Stimulated activated CD8-positive, alpha-beta memory T cell treated with anti-CD3 and anti-CD28 coated beads, Interleukin-7, amount 100 ng/mL, for 1 hour (primary cell): Measurements from ENCODE around the gene LRCOL1.

ENCODE experiments used
- DNase-seq, 2 donors: peaks; one replicate each; pipeline ENCODE4 v3.0.0-alpha.2; 2020; ENCODE audit warnings: low read depth in 2 of 2

LRCOL1 gene

DNA sequence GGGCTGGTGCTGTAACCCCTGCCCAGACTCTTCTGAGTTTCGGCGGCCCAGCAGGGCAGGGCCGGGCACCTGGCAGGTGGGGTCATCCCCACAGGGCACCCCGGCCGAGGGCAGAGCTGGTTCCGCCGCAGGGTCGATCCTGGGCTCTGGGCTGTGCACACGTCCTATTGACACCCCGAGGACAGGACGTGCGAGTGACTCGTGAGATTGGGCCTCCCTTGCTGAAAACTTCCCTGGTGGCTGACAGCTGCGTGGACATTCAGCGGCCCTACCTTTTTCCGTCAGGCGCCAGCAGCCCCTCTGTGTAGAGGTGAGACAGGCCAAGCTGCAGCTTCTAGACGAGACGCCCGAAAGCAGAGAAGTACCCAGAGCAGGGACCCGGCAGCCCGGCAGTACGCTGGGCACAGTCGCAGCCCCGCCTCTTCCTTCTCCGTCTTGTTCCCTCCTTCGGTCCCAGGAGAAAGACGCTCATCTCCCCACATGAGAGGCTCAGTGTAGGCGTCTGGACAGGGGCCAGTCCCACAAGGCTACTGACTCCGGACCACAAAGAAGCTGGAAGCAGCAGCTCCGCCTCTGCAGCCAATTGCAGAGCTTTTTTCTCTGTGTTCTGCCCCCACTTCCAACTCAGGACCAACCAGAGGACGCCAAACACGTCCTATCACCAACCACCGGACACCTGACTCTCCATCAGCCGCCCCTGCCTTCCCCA lies at the start of gene LRCOL1:
Gene LRCOL1 (minus strand): TSS at position 532 of the 709 bp plus-strand sequence. CDS start 4,331 bp downstream, outside the sequence.
- no peak for DNase-seq

DNA sequence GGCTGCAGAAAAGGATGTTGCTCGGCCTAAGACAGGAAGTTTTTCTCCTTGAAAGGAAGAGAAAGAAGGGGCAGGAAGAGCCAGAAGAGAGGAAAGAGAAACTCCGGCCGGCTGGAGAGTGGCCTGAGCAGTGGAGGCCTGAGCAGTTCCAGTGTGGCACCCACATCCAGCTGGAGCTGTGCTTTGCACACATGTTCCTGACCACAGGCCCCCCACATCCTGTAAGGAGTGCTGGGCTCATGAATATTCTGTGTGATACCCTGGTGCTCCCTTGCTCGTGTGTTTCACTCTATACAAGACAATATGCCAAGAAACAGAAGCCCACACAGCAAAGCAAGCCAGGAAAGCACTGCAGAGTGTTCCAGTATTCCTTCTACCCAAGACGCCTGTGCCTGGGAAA lies 49.7 kb upstream of the LRCOL1 start:
- no peak for DNase-seq

- DNase-seq, result no peak
These were observed 48.8 kb upstream of the LRCOL1 start for GRCh38 chr12:132659146-132659545.

- no peak for DNase-seq
These were observed 47.9 kb upstream of the LRCOL1 start for GRCh38 chr12:132658149-132658894.

DNA sequence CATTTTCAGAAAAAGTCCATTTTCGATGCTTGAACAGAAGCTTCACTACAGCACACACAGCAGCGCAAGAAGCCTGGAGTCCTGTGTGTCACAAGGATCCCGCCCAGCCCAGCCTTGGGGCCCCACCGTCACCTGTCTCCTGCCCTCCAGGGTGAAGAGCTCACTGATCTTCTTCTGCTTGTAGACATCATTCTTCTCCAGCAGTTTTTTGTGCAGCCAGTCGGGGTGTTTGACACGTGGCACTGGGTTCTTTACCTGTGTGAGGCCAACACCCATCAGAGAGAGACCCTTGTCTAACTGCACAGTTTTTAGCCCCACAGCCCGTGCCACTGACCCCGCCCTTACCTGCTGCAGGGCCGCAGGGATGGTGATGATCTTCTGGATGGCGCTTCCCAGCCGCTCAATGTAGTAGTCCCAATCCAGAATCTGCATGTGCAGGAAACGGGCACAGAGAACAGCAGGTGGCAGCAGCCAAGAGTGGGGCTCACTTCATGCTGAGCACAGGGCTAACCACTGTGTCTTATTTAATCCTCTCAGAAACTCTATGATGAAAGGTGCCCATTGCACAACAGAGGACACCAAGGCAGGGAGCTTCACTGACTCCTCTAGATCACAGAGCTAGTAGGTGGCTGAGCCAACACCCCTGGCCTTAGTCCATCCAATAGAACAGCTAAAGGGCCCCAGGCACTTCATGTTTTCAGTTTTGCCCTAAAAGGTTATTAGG lies 46.8 kb upstream of the LRCOL1 start:
- no peak for DNase-seq

DNA sequence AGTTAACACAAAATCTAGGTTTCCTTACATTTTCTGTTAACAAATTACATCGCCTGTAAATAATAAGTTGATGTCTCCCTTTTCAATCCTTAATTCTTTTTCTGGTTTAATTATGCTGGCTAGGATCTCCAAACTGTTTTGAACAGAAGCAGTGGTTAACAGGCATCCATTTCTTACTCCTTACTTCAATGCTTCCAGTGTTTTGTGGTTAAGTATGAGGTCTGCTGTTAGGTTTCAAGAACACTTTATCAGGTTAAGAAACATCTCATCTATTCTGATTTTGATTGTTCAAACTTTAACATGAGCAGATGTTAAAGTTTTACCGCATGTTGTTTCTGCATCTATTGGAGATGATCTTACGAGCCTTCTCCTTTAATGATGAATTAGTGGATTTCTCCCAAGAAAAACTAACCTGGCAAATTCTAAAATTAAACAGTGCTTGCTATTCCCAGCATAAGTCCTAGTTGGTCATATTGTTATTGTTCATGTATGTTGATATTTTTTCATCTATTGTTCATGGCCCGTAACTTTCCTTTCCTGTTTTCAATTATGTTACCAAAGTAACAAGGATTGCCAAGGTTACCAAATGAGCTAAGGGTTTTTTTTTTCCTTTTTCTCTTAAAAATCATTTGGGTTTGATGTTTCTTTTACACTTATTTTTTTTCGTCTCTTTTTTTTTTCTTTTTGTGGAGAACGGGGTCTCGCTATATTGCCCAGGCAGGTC lies 43.3 kb upstream of the LRCOL1 start:
- no peak for DNase-seq

DNA sequence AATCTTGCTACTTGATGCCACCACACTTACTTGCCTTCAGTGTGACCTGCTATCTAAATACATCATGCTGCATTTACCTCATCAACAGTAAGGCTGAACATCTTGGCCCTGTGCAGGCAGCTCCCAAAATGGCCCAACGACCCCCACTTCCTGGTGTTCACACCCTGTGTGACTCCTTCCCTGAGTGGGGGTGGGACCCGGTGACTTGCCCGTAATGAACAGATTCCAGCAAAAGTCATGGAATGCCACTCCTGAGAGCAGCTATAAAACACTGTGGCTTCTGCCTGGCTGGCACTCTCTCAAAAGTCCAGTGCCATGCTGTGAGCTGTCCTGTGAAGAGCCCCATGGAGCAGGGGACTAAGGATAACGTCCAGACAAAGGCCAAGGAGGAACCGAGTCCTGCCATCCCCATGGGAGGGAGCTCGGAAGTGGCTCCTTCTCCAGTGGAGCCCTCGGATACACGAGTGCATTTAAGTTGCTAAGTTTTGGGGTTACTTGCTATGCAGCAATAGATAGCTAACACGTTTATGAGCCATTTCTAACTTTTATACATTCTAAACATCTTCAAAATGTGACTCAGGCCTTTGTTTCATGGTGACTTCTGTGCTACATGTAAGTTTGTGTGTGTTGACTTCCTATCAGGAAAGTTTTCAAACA lies 41.2 kb upstream of the LRCOL1 start:
- DNase-seq, result no peak

DNA sequence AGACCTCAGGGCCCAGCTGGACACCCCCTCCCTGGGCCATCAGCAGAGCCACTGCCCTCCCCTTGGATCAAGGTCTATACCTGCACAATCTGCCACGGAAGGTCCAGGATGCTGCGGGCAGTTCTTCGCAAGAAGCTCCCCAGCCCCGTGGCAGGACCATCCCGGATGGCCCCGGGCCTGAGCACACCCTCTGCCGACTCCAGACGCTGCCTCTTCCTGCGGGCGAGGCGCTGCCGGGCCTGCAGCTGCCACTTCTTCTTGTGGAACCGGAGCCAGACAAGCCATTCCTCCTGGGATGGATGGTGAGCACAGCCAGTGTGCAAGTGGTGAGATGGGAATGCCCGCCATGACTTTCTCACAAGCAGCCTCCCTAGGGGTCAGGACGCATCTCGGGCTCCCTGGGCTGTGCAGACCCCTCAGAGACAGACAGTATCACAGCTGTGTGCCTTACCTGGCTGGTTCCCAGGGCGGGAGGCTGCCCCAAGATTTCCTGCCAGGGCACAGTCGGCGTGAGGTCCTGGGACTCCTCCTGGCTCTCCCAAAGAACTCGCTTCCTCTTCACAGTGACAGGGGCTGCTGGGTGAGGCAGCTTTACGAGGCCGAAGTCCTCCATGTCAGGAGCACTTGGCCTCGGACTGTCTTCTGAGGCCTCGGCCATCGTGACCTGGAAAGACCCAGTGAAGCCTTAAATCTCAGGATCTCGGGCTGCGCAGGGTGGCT lies 39.0 kb upstream of the LRCOL1 start:
- DNase-seq, result no peak

DNA sequence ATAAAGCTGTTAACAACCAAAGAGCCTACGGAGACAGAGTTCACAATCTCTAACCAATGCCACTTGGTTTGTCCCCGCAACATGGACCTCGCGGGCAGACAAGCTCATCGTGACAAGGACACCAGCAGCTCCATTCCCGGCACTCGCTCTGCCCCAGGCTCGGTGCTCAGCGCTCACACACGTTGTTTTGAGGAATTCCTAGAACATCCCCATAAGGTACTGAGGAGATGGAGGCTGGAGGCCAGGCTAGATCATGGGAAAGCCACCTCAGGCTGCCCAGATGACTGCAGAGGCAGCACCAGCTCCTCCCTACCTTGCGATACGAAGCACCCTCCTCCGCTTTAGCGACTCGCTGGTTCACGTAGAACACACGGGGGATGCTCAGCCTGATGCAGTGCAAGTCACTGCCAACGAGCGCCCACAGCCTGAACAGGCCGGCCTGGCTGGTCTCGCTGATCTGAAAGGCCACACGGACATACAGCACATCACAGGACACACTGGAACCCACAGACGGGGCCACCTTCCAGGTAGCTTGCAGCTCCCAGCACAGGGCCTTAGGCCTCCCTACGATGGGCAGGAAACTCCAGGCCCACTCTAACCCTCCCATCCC lies 38.3 kb upstream of the LRCOL1 start:
- DNase-seq, result no peak

- no peak for DNase-seq
These were observed 37.5 kb upstream of the LRCOL1 start for GRCh38 chr12:132647858-132648257.

DNA sequence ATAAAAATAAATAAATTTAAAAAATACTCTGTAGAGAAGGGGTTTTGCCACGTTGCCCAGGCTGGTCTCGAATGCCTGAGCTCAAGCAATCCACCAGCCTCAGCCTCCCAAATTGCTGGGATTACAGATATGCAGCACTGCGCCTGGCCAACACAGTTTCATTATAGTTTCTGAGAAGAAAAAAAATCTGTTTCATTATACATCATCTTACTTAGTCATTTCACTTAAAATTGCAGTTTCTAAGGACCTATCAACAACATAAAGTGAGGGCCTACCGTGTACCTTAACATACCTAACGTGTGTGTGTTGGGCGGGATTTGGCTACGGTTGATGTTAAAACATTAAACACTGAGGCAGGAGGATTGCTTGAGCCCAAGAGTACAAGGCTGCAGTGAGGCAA lies 36.5 kb upstream of the LRCOL1 start:
- no peak for DNase-seq

GRCh38 chr12:132642846-132643835 lies 32.8 kb upstream of the LRCOL1 start:
- DNase-seq, result no peak

DNA sequence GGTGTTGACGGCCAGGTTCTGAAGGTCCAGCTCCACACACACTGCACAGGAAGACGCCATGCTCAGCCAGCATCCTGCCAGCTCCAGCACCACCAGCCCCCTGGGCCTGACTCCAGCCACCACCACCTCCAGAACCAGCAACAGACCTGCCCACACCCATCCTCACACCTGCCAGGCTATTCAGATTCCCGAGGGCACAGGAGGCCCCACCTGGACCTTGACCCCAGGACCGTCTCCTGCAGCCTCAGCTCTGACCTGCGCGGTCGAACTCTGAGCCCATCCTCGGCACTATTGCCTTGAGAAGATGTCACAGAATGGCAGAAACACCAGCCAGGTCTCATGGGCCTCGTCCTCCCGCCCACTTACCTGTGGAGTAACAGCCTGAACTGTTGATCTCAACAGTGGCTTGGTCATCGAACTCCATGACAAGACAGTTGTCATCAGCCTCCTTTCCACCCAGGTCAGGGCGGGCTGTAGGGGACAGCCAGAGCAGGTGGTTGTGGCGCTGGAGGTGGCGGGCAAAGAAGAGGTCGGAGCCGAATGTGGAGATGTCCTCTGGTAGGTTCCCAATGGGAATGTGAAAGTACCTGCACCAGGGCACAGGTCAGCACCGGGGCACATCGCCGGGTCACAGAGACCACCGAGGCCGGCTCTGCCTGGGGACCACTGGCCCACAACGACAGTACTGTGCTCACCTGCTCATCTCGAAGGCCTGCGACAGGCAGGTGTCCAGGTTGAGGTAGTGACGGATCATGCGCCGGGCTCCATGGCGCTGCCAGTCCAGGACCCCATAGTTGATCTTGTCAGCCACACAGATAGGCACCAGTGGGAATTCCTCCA lies 31.6 kb upstream of the LRCOL1 start:
- no peak for DNase-seq

- no peak for DNase-seq
These were observed 30.6 kb upstream of the LRCOL1 start for GRCh38 chr12:132640936-132641335.

DNA sequence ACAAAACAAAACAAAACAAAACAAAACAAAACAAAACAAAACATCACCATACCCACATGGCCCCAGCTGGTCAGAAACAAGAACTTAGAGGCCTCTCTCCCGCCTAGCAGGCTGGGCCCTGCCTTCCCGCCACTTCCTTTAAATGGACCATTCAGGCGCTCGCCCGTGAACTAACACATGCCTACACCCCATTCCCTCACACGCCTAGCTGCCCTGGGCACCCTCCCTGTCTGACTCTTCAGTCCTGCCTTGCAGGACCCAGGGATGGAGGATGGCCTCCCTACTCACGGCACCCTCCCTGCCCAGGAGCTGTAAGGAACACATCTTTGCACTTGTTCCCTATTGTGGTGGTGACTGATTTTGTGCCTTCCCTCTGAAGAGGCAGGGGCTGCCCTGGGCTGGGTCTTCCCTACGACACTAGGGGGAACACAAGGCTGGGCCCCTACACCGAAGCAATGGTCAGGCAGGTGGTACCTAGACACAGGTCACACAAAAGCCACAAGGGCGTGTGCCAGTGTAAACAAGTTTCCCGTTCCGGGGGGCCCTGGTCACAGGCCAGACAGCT lies 29.7 kb upstream of the LRCOL1 start:
- DNase-seq, result no peak

GRCh38 chr12:132638541-132639408 lies 28.4 kb upstream of the LRCOL1 start:
- no peak for DNase-seq

- DNase-seq, result no peak
These were observed 27.4 kb upstream of the LRCOL1 start for GRCh38 chr12:132637811-132638210.
